ENCODE data around the gene SNAP29. TPM values are rescaled to one million over a fixed set of nuclear protein-coding genes. Genes with fewer than 3 reads are reported as not detected.
"Not testable (repeated sequence)": the region's sequence is repeated elsewhere in the genome, so short reads cannot be mapped to it uniquely, and the experiment has no call there.

SNAP29 gene
- total RNA-seq, 1 experiment from 2014 or later, result 17.8 TPM

GRCh38 chr22:20935780-20936539 lies 77.2 kb downstream of the SNAP29 start:
- H3K4me2 ChIP-seq; H3K27ac ChIP-seq; H3K9me3 ChIP-seq (ENCODE audit: insufficient read depth, low read depth); H3K27me3 ChIP-seq (ENCODE audit: insufficient read depth, low read depth); H2AFZ ChIP-seq; BruUV-seq (replicated peaks); H3K4me1 ChIP-seq (replicated peaks; ENCODE audit: insufficient read depth); intact Hi-C loops (cut with micrococcal nuclease; ENCODE audit: unreplicated experiment); H3K36me3 ChIP-seq (ENCODE audit: low read depth); POLR2A ChIA-PET (ENCODE audit: unreplicated experiment); H3K9me2 ChIP-seq (ENCODE audit: insufficient read depth); H3F3A ChIP-seq (ENCODE audit: insufficient read depth, low read depth); DNase-seq; H3K4me3 ChIP-seq: not testable (repeated sequence)
- CTCF ChIA-PET, result interaction anchor here (1.0 kb wide), 1 partner anchor 9 kb away, joined by 4 read pairs; no protein-coding TSS in a partner anchor
- H3K79me2 ChIP-seq (ENCODE audit: low read depth), result peaks cover 95% of the 10 kb centered on the region
- peaks cover 79% of the 10 kb centered on the region for H4K20me1 ChIP-seq (ENCODE audit: insufficient read depth)

DNA sequence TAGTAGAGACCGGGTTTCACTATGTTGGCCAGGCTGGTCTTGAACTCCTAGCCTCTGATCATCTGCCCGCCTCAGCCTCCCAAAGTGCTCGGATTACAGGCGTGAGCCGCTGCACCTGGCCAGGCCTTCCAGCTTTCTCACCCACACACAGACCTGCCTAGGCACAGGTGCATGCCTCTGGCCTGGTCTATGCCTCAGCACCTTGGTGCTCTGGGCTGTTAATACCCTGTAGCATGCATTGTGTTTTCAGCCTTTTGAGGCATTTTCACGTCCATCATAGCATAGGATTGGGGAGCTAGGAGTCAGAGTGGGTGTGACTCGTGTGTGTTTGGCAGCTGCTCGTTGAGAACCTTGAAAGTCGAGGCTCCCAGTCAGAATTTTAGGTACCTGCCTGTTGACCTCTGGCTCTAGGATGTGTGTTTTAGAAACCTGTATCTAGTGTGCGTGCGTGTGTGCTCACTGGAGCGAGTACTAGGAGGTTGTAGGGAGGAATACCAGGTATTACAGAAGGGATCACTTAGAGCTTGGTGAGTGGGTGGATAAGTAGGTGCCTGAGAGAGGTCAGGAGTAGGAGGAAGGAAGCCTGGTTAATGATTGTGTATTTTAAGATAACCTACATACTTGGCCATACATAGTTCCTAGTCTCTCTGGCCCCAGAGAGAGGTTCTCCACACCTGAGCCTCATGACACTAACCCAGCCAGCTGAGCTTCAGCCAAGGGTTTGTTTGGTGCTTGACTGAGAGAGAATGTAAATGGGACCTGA lies 78.4 kb downstream of the SNAP29 start:
- no peak for TF ChIP-seq EZH2 (IDR thresholded peaks at IDR 0.05; ENCODE audit: low read depth)
- TF ChIP-seq CTCF (conservative IDR thresholded peaks at IDR 0.05), result no peak
- H3K4me3 ChIP-seq, result no peak overlapping the region
- no peaks in the 10 kb centered on the region for H3K27me3 ChIP-seq (ENCODE audit: insufficient read depth, low read depth)
- no peak overlapping the region for H3K4me2 ChIP-seq
- intact Hi-C loops (cut with micrococcal nuclease; ENCODE audit: unreplicated experiment), result no loop called here
- BruUV-seq (replicated peaks), result no TSS peak
- ChIA-PET POLR2A (ENCODE audit: unreplicated experiment) (no interaction called here), CTCF (interaction anchor here (0.6 to 1.0 kb wide), 2 partner anchors 8 to 708 kb away, joined by 4 read pairs; no protein-coding TSS in a partner anchor)
- peaks cover 78% of the 10 kb centered on the region for H4K20me1 ChIP-seq (ENCODE audit: insufficient read depth)
- no peaks in the 10 kb centered on the region for H3K4me1 ChIP-seq (replicated peaks; ENCODE audit: insufficient read depth)
- no peaks in the 10 kb centered on the region for H3K9me2 ChIP-seq (ENCODE audit: insufficient read depth)
- H3K36me3 ChIP-seq (ENCODE audit: low read depth), result no peaks in the 10 kb centered on the region
- no peak overlapping the region for H2AFZ ChIP-seq
- peaks cover 94% of the 10 kb centered on the region for H3K79me2 ChIP-seq (ENCODE audit: low read depth)
- no peak overlapping the region for H3K27ac ChIP-seq
- H3K9me3 ChIP-seq (ENCODE audit: insufficient read depth, low read depth), result no peaks in the 10 kb centered on the region
- H3F3A ChIP-seq (ENCODE audit: insufficient read depth, low read depth), result peaks cover 7% of the 10 kb centered on the region; the same call in 1 of the 2 replicates
- no peak for DNase-seq

DNA sequence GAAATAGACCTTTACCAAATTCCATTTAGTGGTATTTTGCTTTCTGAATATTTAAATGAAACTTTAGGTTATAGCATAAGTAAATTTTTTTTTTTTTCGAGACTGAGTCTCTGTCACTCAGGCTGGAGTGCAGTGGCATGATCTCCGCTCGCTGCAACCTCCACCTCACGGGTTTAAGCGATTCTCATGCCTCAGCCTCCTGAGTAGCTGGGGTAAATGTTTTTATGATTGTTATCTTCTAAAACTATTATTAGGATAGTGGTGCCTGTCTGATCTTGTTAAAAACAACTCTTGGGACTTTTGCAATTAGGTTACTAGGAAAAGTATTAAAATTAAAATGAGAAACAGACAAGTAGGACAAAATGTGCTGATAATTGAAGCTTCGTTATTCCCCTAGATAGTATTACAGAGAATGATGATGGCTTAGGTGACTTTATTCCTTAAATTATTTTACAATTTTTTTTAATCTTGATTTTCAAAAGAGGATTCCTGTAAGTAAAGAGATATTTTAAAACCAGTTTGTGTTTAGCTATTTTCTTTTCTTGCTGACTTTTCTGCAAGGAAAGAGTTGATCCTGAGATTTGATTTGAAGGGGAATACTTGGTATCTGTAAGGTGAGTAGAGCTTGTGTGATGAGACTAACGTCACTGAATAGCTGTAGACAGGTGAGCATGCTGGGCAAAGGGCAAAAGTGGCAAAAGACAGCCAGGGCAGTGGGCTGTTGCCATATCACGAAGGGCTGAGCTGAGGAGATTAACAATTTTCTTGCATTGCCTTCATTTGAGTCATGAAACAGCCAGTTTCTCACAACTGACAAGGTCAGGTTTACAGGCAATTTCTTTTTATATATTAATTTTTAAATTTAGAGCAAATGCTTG lies 79.2 kb downstream of the SNAP29 start:
- peaks cover 78% of the 10 kb centered on the region for H4K20me1 ChIP-seq (ENCODE audit: insufficient read depth)

GRCh38 chr22:20939457-20940185 lies 80.8 kb downstream of the SNAP29 start:
- H4K20me1 ChIP-seq (ENCODE audit: insufficient read depth), result peaks cover 81% of the 10 kb centered on the region
- H3K9me2 ChIP-seq (ENCODE audit: insufficient read depth); CTCF ChIA-PET; H3K9me3 ChIP-seq (ENCODE audit: insufficient read depth, low read depth); H3K4me3 ChIP-seq; POLR2A ChIA-PET (ENCODE audit: unreplicated experiment); H3K27ac ChIP-seq; H3K36me3 ChIP-seq (ENCODE audit: low read depth); H2AFZ ChIP-seq; H3K27me3 ChIP-seq (ENCODE audit: insufficient read depth, low read depth); H3F3A ChIP-seq (ENCODE audit: insufficient read depth, low read depth); DNase-seq; H3K4me2 ChIP-seq; BruUV-seq (replicated peaks); intact Hi-C loops (cut with micrococcal nuclease; ENCODE audit: unreplicated experiment); H3K4me1 ChIP-seq (replicated peaks; ENCODE audit: insufficient read depth): not testable (repeated sequence)
- H3K79me2 ChIP-seq (ENCODE audit: low read depth), result peaks cover 94% of the 10 kb centered on the region

More for the DNA sequence above, 79.2 kb downstream of the SNAP29 start:
- ChIA-PET CTCF (interaction anchor here (0.6 kb wide), 2 partner anchors 9 to 707 kb away, joined by 4 to 5 read pairs; no protein-coding TSS in a partner anchor), POLR2A (ENCODE audit: unreplicated experiment) (no interaction called here)
- Histone ChIP-seq H3K4me1 (replicated peaks; ENCODE audit: insufficient read depth) (no peaks in the 10 kb centered on the region), H3K79me2 (ENCODE audit: low read depth) (peaks cover 94% of the 10 kb centered on the region), H3K4me2 (no peak overlapping the region), H3K9me3 (ENCODE audit: insufficient read depth, low read depth) (no peaks in the 10 kb centered on the region), H2AFZ (no peak overlapping the region), H3K9me2 (ENCODE audit: insufficient read depth) (no peaks in the 10 kb centered on the region), H3K27me3 (ENCODE audit: insufficient read depth, low read depth) (no peaks in the 10 kb centered on the region), H3F3A (ENCODE audit: insufficient read depth, low read depth) (peaks cover 3% of the 10 kb centered on the region; the same call in 1 of the 2 replicates), H3K4me3 (no peak overlapping the region), H3K36me3 (ENCODE audit: low read depth) (no peaks in the 10 kb centered on the region), H3K27ac (no peak overlapping the region)
- no peak for DNase-seq
- TF ChIP-seq CTCF (conservative IDR thresholded peaks at IDR 0.05) (no peak), EZH2 (IDR thresholded peaks at IDR 0.05; ENCODE audit: low read depth) (no peak)
- intact Hi-C loops (cut with micrococcal nuclease; ENCODE audit: unreplicated experiment), result no loop called here
- BruUV-seq (replicated peaks), result no TSS peak

Measured in PC-9 (cell line).